Liver (tissue), 9 donors: ENCODE data around the gene RELB. TPM values are rescaled to one million over a fixed set of nuclear protein-coding genes. Genes with fewer than 3 reads are reported as not detected.

Experiments
- DNase-seq: peaks from one replicate; pipeline ENCODE4 v3.0.0-alpha.2; 2017; ENCODE audit warnings: low spot score
- H3K27ac ChIP-seq, 2 donors: one replicate each; pipeline ENCODE4 v1.7.0; 2013; ENCODE audit warnings: inconsistent platforms in 2 of 2, low read length in 2 of 2, control low read depth in 1 of 2, low read depth in 1 of 2, mild to moderate bottlenecking in 1 of 2
- H3K27me3 ChIP-seq, 4 donors: one replicate each; pipeline versions ENCODE4 v1.6.1 to v1.7.0; 2013; ENCODE audit warnings: low read length in 3 of 4, inconsistent platforms in 1 of 4, mild to moderate bottlenecking in 1 of 4, moderate library complexity in 1 of 4; ENCODE audit not compliant: control insufficient read depth in 4 of 4, insufficient read depth in 4 of 4
- H3K36me3 ChIP-seq, 4 donors: one replicate each; pipeline versions ENCODE4 v1.6.1 to v1.7.0; 2013; ENCODE audit warnings: low read length in 3 of 4, mild to moderate bottlenecking in 3 of 4, low read depth in 1 of 4, moderate library complexity in 1 of 4; ENCODE audit not compliant: control insufficient read depth in 4 of 4, insufficient read depth in 3 of 4
- H3K4me1 ChIP-seq, 4 donors: one replicate each; pipeline versions ENCODE4 v1.6.1 to v1.7.0; 2013; ENCODE audit warnings: low read length in 3 of 4, mild to moderate bottlenecking in 3 of 4, moderate library complexity in 1 of 4; ENCODE audit not compliant: control insufficient read depth in 4 of 4, insufficient read depth in 4 of 4
- H3K4me3 ChIP-seq, 3 donors: one replicate each; pipeline versions ENCODE4 v1.6.1 to v1.7.0; 2013; ENCODE audit warnings: low read length in 3 of 3, control low read depth in 1 of 3, low read depth in 1 of 3, mild to moderate bottlenecking in 1 of 3
- H3K9ac ChIP-seq, 2 donors: one replicate each; pipeline ENCODE4 v1.7.0; 2013; ENCODE audit warnings: low read length in 2 of 2, mild to moderate bottlenecking in 2 of 2, moderate library complexity in 2 of 2, control low read depth in 1 of 2, low read depth in 1 of 2
- H3K9me3 ChIP-seq, 4 donors: one replicate each; pipeline versions ENCODE4 v1.6.1 to v1.7.0; 2013; ENCODE audit warnings: low read length in 3 of 4; ENCODE audit not compliant: control insufficient read depth in 4 of 4
- ATF3 ChIP-seq: IDR thresholded peaks from 2 replicates; pipeline ENCODE4 v1.6.1; 2016; ENCODE audit warnings: antibody characterized with exemption
- CTCF ChIP-seq: fragments of 150-350 bp; IDR thresholded peaks from 2 replicates; pipeline ENCODE4 v1.5.1; 2017; ENCODE audit warnings: improper control_type of control experiment, low read depth, low read length; ENCODE audit not compliant: missing input control
- EGR1 ChIP-seq, 2 donors: IDR thresholded peaks; 2 replicates each; pipeline ENCODE4 v1.6.1; 2016 to 2018; ENCODE audit warnings: antibody characterized with exemption in 2 of 2, low read depth in 2 of 2
- FOXA2 ChIP-seq: IDR thresholded peaks from 2 replicates; pipeline ENCODE4 v1.6.1; 2016; ENCODE audit warnings: antibody characterized with exemption
- HNF4G ChIP-seq: IDR thresholded peaks from 2 replicates; pipeline ENCODE4 v1.6.1; 2016; ENCODE audit warnings: antibody characterized with exemption
- JUND ChIP-seq, 2 donors: IDR thresholded peaks; 2 replicates each; pipeline ENCODE4 v1.6.1; 2016; ENCODE audit warnings: antibody characterized with exemption in 2 of 2
- MAX ChIP-seq: IDR thresholded peaks from 2 replicates; pipeline ENCODE4 v1.6.1; 2016; ENCODE audit warnings: antibody characterized with exemption
- REST ChIP-seq: IDR thresholded peaks from 2 replicates; pipeline ENCODE4 v1.6.1; 2016; ENCODE audit warnings: antibody characterized with exemption, mild to moderate bottlenecking
- RXRA ChIP-seq, 2 donors: IDR thresholded peaks; 2 replicates each; pipeline ENCODE4 v1.6.1; 2017 to 2018; ENCODE audit warnings: antibody characterized with exemption in 2 of 2, mild to moderate bottlenecking in 1 of 2
- TAF1 ChIP-seq: conservative IDR thresholded peaks from 2 replicates; pipeline ENCODE4 v1.6.1; 2016; ENCODE audit warnings: antibody characterized with exemption, mild to moderate bottlenecking
- YY1 ChIP-seq: IDR thresholded peaks from 2 replicates; pipeline ENCODE4 v1.6.1; 2016; ENCODE audit warnings: antibody characterized with exemption, mild to moderate bottlenecking
- WGBS: extraction: QIAGEN DNeasy Blood & Tissue Kit; methylation state at CpG from one replicate; pipeline ENCODE4 v1.1.7; 2013; 5-methylcytosine and 5-hydroxymethylcytosine counted together
- polyA plus RNA-seq, 2 donors: library from polyadenylated mRNA; stranded (reverse) in 1 of 2; unstranded in 1 of 2; fragments of 200-250 nt in 1 of 2; fragments of >200 nt in 1 of 2; fragmentation: Nextera tagmentation in 1 of 2; extraction: Ambion mirVana in 1 of 2; gene quantifications; one replicate each; pipeline versions ENCODE4 v1.2.1 to v1.2.3, GENCODE V29; 2013 to 2015
- total RNA-seq, 2 donors: library from RNA; depleted of rRNA; stranded (reverse); fragments of >200 nt; gene quantifications; one replicate each; pipeline ENCODE4 v1.2.3, GENCODE V29; 2014
- donor health status: healthy.
- donor health status: healthy.
- donor health status: healthy.
- donor health status: healthy.
- donor health status: healthy.

Gene RELB
- total and polyA plus RNA-seq, 4 donors: 1.4 to 4.9 (median 2.6) TPM

- H3K9me3 ChIP-seq: no peaks in the 10 kb centered on the region
- H3K4me1 ChIP-seq: peaks cover 8 to 47% (median 42%) of the 10 kb centered on the region in 4 donors
- peak overlapping the region; percentile 97 to 99 for H3K27ac ChIP-seq
- peaks cover 0 to 22% (median 12%) of the 10 kb centered on the region in 4 donors for H3K36me3 ChIP-seq
- 79% methylated on average over 19 of the region's 19 CpGs for WGBS
- H3K4me3 ChIP-seq: peak overlapping the region in 2 of 3 donors; percentile 90 to 96
- DNase-seq: no peak
- peak overlapping the region; percentile 4 to 98 for H3K9ac ChIP-seq
- no peaks in the 10 kb centered on the region for H3K27me3 ChIP-seq
- TF ChIP-seq ATF3: no peak
- TF ChIP-seq FOXA2: no peak
- no peak for TF ChIP-seq MAX
- TF ChIP-seq EGR1 (IDR thresholded peaks at IDR 0.05; ENCODE audit: low read depth in 2 of 2): no peak
- TF ChIP-seq HNF4G: no peak
Observed at GRCh38 chr19:45040059-45040771, 39.0 kb downstream of the RELB start.

GRCh38 chr19:45041125-45041524 is 39.9 kb downstream of the RELB start:
- Histone ChIP-seq H3K27me3 (no peaks in the 10 kb centered on the region), H3K9ac (no peak overlapping the region), H3K4me1 (peaks cover 9 to 56% (median 51%) of the 10 kb centered on the region in 4 donors), H3K4me3 (no peak overlapping the region), H3K36me3 (peaks cover 0 to 19% (median 8%) of the 10 kb centered on the region in 4 donors), H3K27ac (no peak overlapping the region), H3K9me3 (no peaks in the 10 kb centered on the region)
- TF ChIP-seq FOXA2: no peak
- no peak for TF ChIP-seq RXRA (IDR thresholded peaks at IDR 0.05)
- TF ChIP-seq CTCF: no peak
- TF ChIP-seq TAF1: no peak
- TF ChIP-seq REST: no peak
- no peak for TF ChIP-seq YY1
- TF ChIP-seq JUND (IDR thresholded peaks at IDR 0.05): no peak
- TF ChIP-seq EGR1 (IDR thresholded peaks at IDR 0.05; ENCODE audit: low read depth in 2 of 2): no peak
- TF ChIP-seq MAX: no peak
- DNase-seq: no peak
- WGBS: 93% methylated on average over 6 of the region's 6 CpGs
